GM23338 (cell line): Measurements from ENCODE around the gene CD7.

Source experiments
- CREB1 ChIP-seq: fragments of 250-450 bp; sonication (Bioruptor Pico); IDR thresholded peaks from 2 replicates; pipeline ENCODE4 v1.5.0; 2020; ENCODE audit warnings: low read depth, mild to moderate bottlenecking, moderate library complexity
- EZH2 ChIP-seq: fragments of 200-600 bp; sonication (generic); IDR thresholded peaks from one replicate; pipeline ENCODE4 v1.8.0; 2017; ENCODE audit warnings: antibody characterized with exemption, mild to moderate bottlenecking, low read depth; ENCODE audit not compliant: unreplicated experiment
- EZH2phosphoT487 ChIP-seq: fragments of 200-600 bp; sonication (generic); IDR thresholded peaks from one replicate; pipeline ENCODE4 v1.8.1; 2018; ENCODE audit warnings: antibody characterized with exemption; ENCODE audit not compliant: unreplicated experiment
- JUNB ChIP-seq: IDR thresholded peaks from one replicate; pipeline ENCODE4 v1.6.1; 2016; ENCODE audit warnings: antibody characterized with exemption; ENCODE audit not compliant: unreplicated experiment
- POLR2AphosphoS5 ChIP-seq: IDR thresholded peaks from 2 replicates; pipeline ENCODE4 v1.6.1; 2016; ENCODE audit warnings: antibody characterized with exemption, low read depth
- ZNF114 ChIP-seq: fragments of 250-450 bp; sonication (Bioruptor Pico); IDR thresholded peaks from 2 replicates; pipeline ENCODE4 v1.5.0; 2020; ENCODE audit warnings: mild to moderate bottlenecking, moderate library complexity
- TF ChIP-seq, protein P1 (sequence below), 2 experiments: fragments of 200-600 bp in 1 of 2; sonication (generic) in 1 of 2; conservative IDR thresholded peaks; 2 replicates each; pipeline versions ENCODE4 v1.5.1 to v1.6.1; 2016 to 2017; ENCODE audit warnings: antibody characterized with exemption in 2 of 2, low read depth in 2 of 2, mild to moderate bottlenecking in 2 of 2, moderate library complexity in 1 of 2
- TF ChIP-seq, protein P2 (sequence below): IDR thresholded peaks from one replicate; pipeline ENCODE4 v1.6.1; 2018; ENCODE audit warnings: antibody characterized with exemption; ENCODE audit not compliant: unreplicated experiment

DNA sequence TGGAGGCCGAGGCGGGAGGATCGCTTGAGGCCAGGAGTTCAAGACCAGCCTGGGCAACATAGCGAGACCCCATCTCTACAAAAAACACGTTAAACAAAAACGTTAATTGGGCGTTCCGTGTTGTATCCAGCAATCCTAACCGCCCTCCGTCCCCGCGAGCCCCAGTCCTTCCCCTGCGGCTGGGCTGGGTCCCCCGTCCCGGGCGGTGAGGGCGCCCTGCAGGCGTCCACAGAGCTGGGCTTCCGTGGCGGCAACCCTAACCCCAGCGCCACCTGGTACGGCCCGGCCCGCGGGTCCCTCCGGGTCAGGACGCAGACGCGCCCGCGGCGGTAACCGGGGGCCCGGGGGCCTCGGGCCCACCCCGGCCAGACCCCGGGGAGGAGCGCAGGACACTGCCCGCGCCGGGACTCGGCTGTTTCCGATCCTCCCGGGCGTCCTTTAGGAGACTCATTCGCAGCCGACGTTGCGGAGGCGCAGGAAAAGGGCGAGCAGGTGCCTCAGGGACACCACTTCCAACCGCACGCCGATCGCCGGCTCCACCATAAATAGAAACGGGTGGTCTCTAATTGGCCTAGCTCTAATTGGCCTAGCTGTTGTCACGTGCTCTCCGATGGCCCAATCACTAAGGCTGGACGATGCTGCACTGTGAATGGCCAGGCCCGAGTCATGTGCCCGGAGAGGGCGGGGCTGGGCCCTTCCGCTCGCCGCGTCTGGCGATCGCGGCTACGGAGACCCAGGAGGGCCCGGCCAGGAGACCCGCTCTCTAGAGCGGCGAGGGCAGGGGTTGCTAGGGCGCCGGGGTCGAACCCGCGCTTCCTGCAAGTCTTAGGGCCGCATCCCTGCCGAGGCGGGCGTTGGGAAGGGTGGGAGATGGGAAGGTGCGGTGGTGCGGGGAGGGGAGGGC lies 24.9 kb downstream of the CD7 start:
- TF ChIP-seq POLR2AphosphoS5: peak; percentile 90
- TF ChIP-seq, protein P1, sequence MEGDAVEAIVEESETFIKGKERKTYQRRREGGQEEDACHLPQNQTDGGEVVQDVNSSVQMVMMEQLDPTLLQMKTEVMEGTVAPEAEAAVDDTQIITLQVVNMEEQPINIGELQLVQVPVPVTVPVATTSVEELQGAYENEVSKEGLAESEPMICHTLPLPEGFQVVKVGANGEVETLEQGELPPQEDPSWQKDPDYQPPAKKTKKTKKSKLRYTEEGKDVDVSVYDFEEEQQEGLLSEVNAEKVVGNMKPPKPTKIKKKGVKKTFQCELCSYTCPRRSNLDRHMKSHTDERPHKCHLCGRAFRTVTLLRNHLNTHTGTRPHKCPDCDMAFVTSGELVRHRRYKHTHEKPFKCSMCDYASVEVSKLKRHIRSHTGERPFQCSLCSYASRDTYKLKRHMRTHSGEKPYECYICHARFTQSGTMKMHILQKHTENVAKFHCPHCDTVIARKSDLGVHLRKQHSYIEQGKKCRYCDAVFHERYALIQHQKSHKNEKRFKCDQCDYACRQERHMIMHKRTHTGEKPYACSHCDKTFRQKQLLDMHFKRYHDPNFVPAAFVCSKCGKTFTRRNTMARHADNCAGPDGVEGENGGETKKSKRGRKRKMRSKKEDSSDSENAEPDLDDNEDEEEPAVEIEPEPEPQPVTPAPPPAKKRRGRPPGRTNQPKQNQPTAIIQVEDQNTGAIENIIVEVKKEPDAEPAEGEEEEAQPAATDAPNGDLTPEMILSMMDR (conservative IDR thresholded peaks at IDR 0.05; ENCODE audit: low read depth in 2 of 2): no peak
- TF ChIP-seq EZH2: no peak
- TF ChIP-seq EZH2phosphoT487: no peak
- TF ChIP-seq CREB1 (CRISPR knock-in tag): no peak
- TF ChIP-seq JUNB: no peak
- TF ChIP-seq ZNF114 (CRISPR knock-in tag): no peak
- TF ChIP-seq, protein P2, sequence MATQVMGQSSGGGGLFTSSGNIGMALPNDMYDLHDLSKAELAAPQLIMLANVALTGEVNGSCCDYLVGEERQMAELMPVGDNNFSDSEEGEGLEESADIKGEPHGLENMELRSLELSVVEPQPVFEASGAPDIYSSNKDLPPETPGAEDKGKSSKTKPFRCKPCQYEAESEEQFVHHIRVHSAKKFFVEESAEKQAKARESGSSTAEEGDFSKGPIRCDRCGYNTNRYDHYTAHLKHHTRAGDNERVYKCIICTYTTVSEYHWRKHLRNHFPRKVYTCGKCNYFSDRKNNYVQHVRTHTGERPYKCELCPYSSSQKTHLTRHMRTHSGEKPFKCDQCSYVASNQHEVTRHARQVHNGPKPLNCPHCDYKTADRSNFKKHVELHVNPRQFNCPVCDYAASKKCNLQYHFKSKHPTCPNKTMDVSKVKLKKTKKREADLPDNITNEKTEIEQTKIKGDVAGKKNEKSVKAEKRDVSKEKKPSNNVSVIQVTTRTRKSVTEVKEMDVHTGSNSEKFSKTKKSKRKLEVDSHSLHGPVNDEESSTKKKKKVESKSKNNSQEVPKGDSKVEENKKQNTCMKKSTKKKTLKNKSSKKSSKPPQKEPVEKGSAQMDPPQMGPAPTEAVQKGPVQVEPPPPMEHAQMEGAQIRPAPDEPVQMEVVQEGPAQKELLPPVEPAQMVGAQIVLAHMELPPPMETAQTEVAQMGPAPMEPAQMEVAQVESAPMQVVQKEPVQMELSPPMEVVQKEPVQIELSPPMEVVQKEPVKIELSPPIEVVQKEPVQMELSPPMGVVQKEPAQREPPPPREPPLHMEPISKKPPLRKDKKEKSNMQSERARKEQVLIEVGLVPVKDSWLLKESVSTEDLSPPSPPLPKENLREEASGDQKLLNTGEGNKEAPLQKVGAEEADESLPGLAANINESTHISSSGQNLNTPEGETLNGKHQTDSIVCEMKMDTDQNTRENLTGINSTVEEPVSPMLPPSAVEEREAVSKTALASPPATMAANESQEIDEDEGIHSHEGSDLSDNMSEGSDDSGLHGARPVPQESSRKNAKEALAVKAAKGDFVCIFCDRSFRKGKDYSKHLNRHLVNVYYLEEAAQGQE: no peak
